Measurements from ENCODE around the gene TCHP. TPM values are rescaled to one million over a fixed set of nuclear protein-coding genes. Genes with fewer than 3 reads are reported as not detected.

TCHP gene
- polyA plus RNA-seq, 1 experiment: 9.1 TPM

DNA sequence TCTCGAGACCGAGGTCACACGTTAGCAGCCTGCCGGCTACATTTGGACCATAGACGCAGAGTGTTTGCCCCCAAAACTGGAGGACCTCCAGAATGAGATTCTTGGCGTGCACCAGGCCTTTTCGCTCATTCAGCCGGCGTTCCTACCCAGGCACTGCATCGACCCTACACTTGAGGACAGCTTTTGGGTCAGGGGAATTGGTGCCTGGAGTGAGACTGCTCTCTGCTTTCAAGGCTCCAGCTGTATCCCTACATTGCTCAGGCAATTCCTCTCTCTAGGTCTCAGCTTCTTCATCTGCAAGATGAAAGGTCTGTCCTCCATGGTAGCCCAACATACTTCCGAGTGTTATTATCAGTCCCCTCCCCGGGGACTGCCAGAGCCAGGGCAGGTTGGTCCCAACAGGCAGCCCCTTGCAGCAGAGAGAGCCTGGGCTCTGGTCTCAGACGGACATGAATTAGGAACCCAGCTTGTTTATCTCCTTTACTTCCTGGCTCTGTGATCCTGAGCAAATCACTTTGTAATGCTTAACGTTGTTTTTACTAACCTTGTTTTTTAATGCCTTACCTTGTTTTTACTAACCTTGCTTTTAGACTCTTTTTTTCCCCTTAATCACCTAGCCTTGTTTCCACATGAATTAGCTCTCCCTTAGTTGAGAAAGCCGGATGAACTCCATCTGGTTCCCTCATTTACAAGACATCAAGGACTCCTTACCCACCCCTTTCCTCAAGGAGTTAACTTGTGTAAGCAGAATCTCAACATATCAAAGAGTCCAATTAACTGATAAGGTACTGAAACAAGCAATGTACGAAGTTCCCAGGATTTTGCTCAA is 892 bp downstream of the TCHP start:
- POLR2A ChIA-PET: interaction anchor here (0.7 kb wide), 1 partner anchor 893 kb away, joined by 8 read pairs; no protein-coding TSS in a partner anchor
- Histone ChIP-seq H3K27me3 (ENCODE audit: control insufficient read depth, insufficient read depth, low read length) (no peaks in the 10 kb centered on the region), H3K4me3 (ENCODE audit: low read depth, low read length) (peak overlapping the region; percentile 61), H3K36me3 (ENCODE audit: control insufficient read depth, insufficient read depth, low read length) (peaks cover 13% of the 10 kb centered on the region)
- no peak for DNase-seq (ENCODE audit: low read depth)
- TF ChIP-seq, protein P1, sequence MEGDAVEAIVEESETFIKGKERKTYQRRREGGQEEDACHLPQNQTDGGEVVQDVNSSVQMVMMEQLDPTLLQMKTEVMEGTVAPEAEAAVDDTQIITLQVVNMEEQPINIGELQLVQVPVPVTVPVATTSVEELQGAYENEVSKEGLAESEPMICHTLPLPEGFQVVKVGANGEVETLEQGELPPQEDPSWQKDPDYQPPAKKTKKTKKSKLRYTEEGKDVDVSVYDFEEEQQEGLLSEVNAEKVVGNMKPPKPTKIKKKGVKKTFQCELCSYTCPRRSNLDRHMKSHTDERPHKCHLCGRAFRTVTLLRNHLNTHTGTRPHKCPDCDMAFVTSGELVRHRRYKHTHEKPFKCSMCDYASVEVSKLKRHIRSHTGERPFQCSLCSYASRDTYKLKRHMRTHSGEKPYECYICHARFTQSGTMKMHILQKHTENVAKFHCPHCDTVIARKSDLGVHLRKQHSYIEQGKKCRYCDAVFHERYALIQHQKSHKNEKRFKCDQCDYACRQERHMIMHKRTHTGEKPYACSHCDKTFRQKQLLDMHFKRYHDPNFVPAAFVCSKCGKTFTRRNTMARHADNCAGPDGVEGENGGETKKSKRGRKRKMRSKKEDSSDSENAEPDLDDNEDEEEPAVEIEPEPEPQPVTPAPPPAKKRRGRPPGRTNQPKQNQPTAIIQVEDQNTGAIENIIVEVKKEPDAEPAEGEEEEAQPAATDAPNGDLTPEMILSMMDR (IDR thresholded peaks at IDR 0.05; ENCODE audit: insufficient read depth, low read depth, low read length): no peak
- CTCF ChIA-PET: interaction anchor here (0.8 to 1.4 kb wide), 5 partner anchors 32 to 103 kb away, joined by 3 to 4 read pairs (median 3); no protein-coding TSS in a partner anchor

DNA sequence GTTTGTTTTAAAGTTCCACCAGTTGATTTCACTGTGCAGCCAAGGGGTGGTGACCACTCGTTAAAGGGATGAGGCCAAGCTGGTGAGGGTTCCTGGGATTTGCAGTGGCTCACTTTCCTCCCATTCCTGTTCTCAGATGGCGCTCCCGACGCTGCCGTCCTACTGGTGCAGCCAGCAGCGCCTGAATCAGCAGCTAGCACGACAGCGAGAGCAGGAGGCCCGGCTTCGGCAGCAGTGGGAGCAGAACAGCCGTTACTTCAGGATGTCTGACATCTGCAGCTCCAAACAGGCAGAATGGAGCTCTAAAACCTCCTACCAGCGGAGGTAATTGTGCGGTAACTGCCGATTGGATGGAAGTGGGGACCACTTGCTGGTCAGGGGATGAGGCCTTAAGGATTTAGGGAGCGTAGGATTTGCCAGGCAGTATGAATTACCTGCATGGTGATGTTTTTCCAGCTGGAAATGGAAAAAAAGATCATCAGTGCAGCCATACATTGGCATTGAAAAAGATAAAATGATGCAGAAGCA is 2.9 kb downstream of the TCHP start:
- ChIA-PET POLR2A (no interaction called here), CTCF (no interaction called here)
- no peak for DNase-seq (ENCODE audit: low read depth)
- H3K4me3 ChIP-seq (ENCODE audit: low read depth, low read length): no peak overlapping the region
- TF ChIP-seq, protein P1 (IDR thresholded peaks at IDR 0.05; ENCODE audit: insufficient read depth, low read depth, low read length): no peak
- no peaks in the 10 kb centered on the region for H3K27me3 ChIP-seq (ENCODE audit: control insufficient read depth, insufficient read depth, low read length)
- H3K36me3 ChIP-seq (ENCODE audit: control insufficient read depth, insufficient read depth, low read length): peaks cover 23% of the 10 kb centered on the region

DNA sequence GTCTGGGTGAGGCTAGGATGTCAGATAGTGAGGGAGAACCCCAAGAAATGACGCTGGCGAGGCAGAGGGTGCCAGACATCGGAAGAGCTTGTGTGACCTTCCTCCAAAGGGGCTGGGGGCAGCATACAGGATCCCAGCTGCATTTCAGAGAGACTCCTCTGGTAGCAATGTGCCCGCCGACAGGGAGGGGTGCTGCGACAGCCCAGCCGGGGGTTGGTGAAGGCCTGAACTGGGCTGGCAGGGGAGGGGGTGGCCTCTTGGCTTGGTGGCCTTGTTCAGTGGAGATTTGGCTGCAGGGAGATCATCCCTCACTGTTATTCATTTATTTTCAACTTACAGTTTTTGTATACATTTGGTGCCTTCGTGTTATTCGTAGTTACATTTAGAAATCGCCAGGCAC is 5.2 kb downstream of the TCHP start:
- H3K4me3 ChIP-seq (ENCODE audit: low read depth, low read length): no peak overlapping the region
- peaks cover 25% of the 10 kb centered on the region for H3K36me3 ChIP-seq (ENCODE audit: control insufficient read depth, insufficient read depth, low read length)
- no peaks in the 10 kb centered on the region for H3K27me3 ChIP-seq (ENCODE audit: control insufficient read depth, insufficient read depth, low read length)
- ChIA-PET POLR2A (no interaction called here), CTCF (interaction anchor here (0.7 kb wide), 1 partner anchor 9 kb away, joined by 3 read pairs; no protein-coding TSS in a partner anchor)
- DNase-seq (ENCODE audit: low read depth): no peak
- TF ChIP-seq, protein P1 (IDR thresholded peaks at IDR 0.05; ENCODE audit: insufficient read depth, low read depth, low read length): no peak

DNA sequence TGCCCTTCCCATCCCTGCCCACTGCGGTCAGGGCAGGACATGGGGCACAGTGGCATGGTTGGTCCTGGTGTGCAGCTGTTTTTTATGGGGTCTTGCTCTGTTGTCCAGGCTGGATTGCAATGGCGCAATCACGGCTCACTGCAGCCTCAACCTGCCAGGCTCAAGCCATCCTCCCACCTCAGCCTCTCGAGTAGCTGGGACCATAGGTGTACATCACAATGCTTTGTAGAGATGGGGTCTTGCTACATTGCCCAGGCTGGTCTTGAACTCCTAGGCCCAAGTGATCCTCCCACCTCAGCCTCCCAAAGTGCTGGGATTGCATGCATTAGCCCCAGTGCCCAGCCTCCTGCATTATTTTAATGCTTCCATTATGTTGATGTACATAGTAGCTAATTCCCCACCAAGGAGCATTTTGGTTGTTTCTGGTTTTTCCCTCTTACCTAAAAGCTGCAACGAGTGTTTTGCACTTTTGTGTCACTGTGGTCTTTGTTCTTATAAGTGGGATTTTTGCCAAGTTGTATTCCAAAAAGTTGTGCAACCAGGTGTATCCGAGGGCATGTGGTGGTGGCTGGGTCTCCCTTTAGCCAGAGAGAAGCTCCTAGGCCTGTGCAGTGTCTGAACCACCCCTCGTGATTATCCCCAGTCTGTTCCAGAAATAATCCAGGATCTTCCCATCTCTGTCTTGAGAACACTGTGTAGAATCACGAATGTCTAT is 10.3 kb downstream of the TCHP start:
- ChIA-PET POLR2A (interaction anchor here (0.6 kb wide), 1 partner anchor 32 kb away, joined by 3 read pairs; no protein-coding TSS in a partner anchor), CTCF (interaction anchor here (0.9 to 2.0 kb wide), 3 partner anchors 10 to 21 kb away, joined by 4 to 5 read pairs (median 4); no protein-coding TSS in a partner anchor)
- no peak overlapping the region for H3K4me3 ChIP-seq (ENCODE audit: low read depth, low read length)
- no peaks in the 10 kb centered on the region for H3K27me3 ChIP-seq (ENCODE audit: control insufficient read depth, insufficient read depth, low read length)
- H3K36me3 ChIP-seq (ENCODE audit: control insufficient read depth, insufficient read depth, low read length): peaks cover 23% of the 10 kb centered on the region
- no peak for DNase-seq (ENCODE audit: low read depth)
- TF ChIP-seq, protein P1 (IDR thresholded peaks at IDR 0.05; ENCODE audit: insufficient read depth, low read depth, low read length): no peak

DNA sequence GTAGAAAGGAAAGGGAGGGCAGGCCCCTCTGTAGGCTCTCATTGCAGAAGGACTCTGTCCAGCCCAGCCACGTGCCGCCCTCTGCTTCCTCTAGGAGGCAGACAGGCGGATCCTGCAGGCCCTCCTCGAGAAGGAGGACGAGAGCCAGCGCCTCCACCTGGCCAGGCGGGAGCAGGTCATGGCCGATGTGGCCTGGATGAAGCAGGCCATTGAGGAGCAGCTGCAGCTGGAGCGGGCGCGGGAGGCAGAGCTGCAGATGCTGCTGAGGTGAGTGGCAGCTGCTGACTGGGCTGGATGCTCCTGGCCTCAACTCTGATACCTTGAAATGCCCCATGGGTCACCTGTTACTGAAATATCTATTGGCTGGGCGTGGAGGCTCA is 10.9 kb downstream of the TCHP start:
- POLR2A ChIA-PET: interaction anchor here (0.6 kb wide), 1 partner anchor 33 kb away, joined by 3 read pairs; no protein-coding TSS in a partner anchor
- H3K36me3 ChIP-seq (ENCODE audit: control insufficient read depth, insufficient read depth, low read length): peaks cover 26% of the 10 kb centered on the region

More for the DNA sequence above, 10.9 kb downstream of the TCHP start:
- H3K4me3 ChIP-seq (ENCODE audit: low read depth, low read length): no peak overlapping the region
- CTCF ChIA-PET: interaction anchor here (0.9 kb wide), 1 partner anchor 20 kb away, joined by 4 read pairs; no protein-coding TSS in a partner anchor
- TF ChIP-seq, protein P1 (IDR thresholded peaks at IDR 0.05; ENCODE audit: insufficient read depth, low read depth, low read length): peak; percentile 30; the same call in 1 of the 2 replicates
- H3K27me3 ChIP-seq (ENCODE audit: control insufficient read depth, insufficient read depth, low read length): no peaks in the 10 kb centered on the region
- no peak for DNase-seq (ENCODE audit: low read depth)

Measured in BJ (cell line).